ENCODE results near the gene BOD1L1. TPM values are rescaled to one million over a fixed set of nuclear protein-coding genes. Genes with fewer than 3 reads are reported as not detected.

BOD1L1 gene
- total and polyA plus RNA-seq, 2 of the 8 experiments (the other 6 are each of a cell fraction or from before 2014, with no cell fraction given), result 6.8 to 39.3 TPM

DNA sequence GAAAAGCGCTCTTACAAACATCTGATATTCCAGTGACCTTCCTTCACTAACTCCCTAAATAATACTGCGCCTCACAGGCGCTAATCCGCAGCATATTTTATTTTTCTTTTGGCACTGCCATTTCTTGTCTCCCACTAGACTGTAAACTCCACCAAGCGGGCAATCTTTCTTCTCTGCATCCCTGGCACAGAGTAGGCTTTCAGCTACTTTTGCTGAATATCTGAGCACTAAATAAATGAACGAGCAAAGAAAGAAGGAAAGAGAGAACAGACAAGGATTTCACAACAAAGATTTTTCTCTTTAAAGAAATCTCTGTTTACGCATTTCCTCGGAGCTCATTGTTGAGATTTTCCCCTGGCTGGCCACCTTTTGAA, 95.9 kb downstream of the BOD1L1 start:
- DNase-seq (ENCODE audit: low read depth in 1 of 2, low spot score in 2 of 2) (no peak), FAIRE-seq (no peak)
- Histone ChIP-seq H3K27ac (ENCODE audit: low read depth, low read length) (no peak overlapping the region), H3K18ac (ENCODE audit: extremely low read depth, low read length) (no peak overlapping the region), H3K56ac (replicated peaks; ENCODE audit: insufficient read length, low read depth, low read length) (no peak overlapping the region), H4K8ac (ENCODE audit: extremely low read depth, insufficient read depth, low read length) (no peak overlapping the region), H4K5ac (ENCODE audit: insufficient read length, low read depth, low read length) (no peak overlapping the region), H2BK20ac (ENCODE audit: low read length) (peak overlapping the region; percentile 57; the same call in 1 of the 2 replicates), H3K79me2 (ENCODE audit: control insufficient read depth in 1 of 2, insufficient read depth in 2 of 2, low read length in 2 of 2) (no peaks in the 10 kb centered on the region), H3K36me3 (ENCODE audit: control insufficient read depth in 2 of 4, insufficient read depth in 4 of 4, low read length in 3 of 4) (no peaks in the 10 kb centered on the region; a peak in 1 of 8 replicates), H3K4me2 (ENCODE audit: insufficient read depth in 1 of 2, low read depth in 2 of 2, low read length in 2 of 2) (peak overlapping the region; percentile 68 to 78), H3K4ac (replicated peaks; ENCODE audit: insufficient read length, low read depth, low read length) (no peak overlapping the region), H3K27me3 (replicated peaks in 1 of 4; ENCODE audit: control insufficient read depth in 3 of 4, extremely low read depth in 1 of 4, insufficient read depth in 3 of 4, low read length in 3 of 4) (peaks cover 90 to 100% (median 98%) of the 10 kb centered on the region in 4 experiments), H2BK15ac (ENCODE audit: low read length) (0 out of 2 replicates have a peak overlapping the region, but pooled peaks have one; percentile 78), H2AFZ (ENCODE audit: low read length) (no peak overlapping the region), H2AK5ac (ENCODE audit: low read depth, low read length) (no peak overlapping the region), H3K79me1 (ENCODE audit: low read depth, low read length) (no peaks in the 10 kb centered on the region), H3K23me2 (ENCODE audit: low read depth, low read length) (peaks cover 4% of the 10 kb centered on the region), H2BK120ac (replicated peaks; ENCODE audit: low read depth, low read length) (no peak overlapping the region), H3K23ac (ENCODE audit: insufficient read length) (no peak overlapping the region), H3K4me1 (replicated peaks in 1 of 4; ENCODE audit: control insufficient read depth in 3 of 4, insufficient read depth in 4 of 4, low read length in 3 of 4) (peaks cover 18 to 59% (median 28%) of the 10 kb centered on the region in 4 experiments), H4K91ac (replicated peaks; ENCODE audit: insufficient read length, low read length) (no peak overlapping the region), H3K9me3 (ENCODE audit: insufficient read depth in 2 of 2, low read depth in 1 of 2, low read length in 1 of 2) (no peaks in the 10 kb centered on the region), H3K4me3 (ENCODE audit: extremely low read depth in 1 of 4, insufficient read depth in 2 of 4, low read depth in 3 of 4, low read length in 4 of 4) (peak overlapping the region in 2 of 4 experiments; percentile 26 to 46; a peak in 5 of 8 replicates), H3K14ac (ENCODE audit: insufficient read length) (no peak overlapping the region), H4K20me1 (replicated peaks in 1 of 2; ENCODE audit: control insufficient read depth in 1 of 2, insufficient read depth in 2 of 2, low read length in 2 of 2) (peaks cover 13 to 28% of the 10 kb centered on the region in 2 experiments), H3K9ac (replicated peaks in 1 of 4; ENCODE audit: extremely low read depth in 1 of 4, low read depth in 3 of 4, low read length in 3 of 4) (no peak overlapping the region), H2BK12ac (ENCODE audit: low read depth, low read length) (no peak overlapping the region), H2BK5ac (ENCODE audit: low read depth, low read length) (peak overlapping the region; percentile 47; the same call in 1 of the 2 replicates)
- TF ChIP-seq CBX8 (IDR thresholded peaks at IDR 0.05; ENCODE audit: borderline replicate concordance, low read depth, low read length) (no peak), RNF2 (IDR thresholded peaks at IDR 0.05; ENCODE audit: borderline replicate concordance, low read depth, low read length, missing control alignments, poor library complexity, severe bottlenecking) (peak; percentile 57), KDM4A (IDR thresholded peaks at IDR 0.05; ENCODE audit: low read depth, low read length, severe bottlenecking) (no peak)
- TF ChIP-seq, protein P1, sequence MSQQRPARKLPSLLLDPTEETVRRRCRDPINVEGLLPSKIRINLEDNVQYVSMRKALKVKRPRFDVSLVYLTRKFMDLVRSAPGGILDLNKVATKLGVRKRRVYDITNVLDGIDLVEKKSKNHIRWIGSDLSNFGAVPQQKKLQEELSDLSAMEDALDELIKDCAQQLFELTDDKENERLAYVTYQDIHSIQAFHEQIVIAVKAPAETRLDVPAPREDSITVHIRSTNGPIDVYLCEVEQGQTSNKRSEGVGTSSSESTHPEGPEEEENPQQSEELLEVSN (IDR thresholded peaks at IDR 0.05), result no peak
- ChIA-PET CTCF (ENCODE audit: partially characterized antibody) (interaction anchor here (0.9 to 13.6 kb wide), 3 partner anchors 10 to 100 kb away, joined by 4 to 132 read pairs (median 35); partner anchors contain the start of gene NKX3-2), POLR2A (ENCODE audit: partially characterized antibody) (interaction anchor here (0.6 to 4.2 kb wide), 4 partner anchors 9 to 50 kb away, joined by 3 to 24 read pairs (median 7); partner anchors contain the start of gene NKX3-2)
- 4% methylated on average over 8 of the region's 8 CpGs; no CpG with 5 or more reads in 1 of the 2 experiments for WGBS, 2 experiments (ENCODE audit: extremely low coverage in 1 of 2, insufficient coverage in 1 of 2, insufficient read length in 1 of 2, insufficient replicate concordance in 2 of 2, low coverage in 1 of 2, low lambda C conversion rate in 2 of 2, missing lambda C conversion rate in 1 of 2)

All from H1 (cell line).